Sigmoid colon (tissue), 7 donors: ENCODE results near the gene DCTN1. TPM values are rescaled to one million over a fixed set of nuclear protein-coding genes. Genes with fewer than 3 reads are reported as not detected.
A peak's percentile ranks its signal among the peaks of the same experiment; 100 is the strongest.

Source experiments
- DNase-seq: peaks from one replicate; pipeline ENCODE4 v3.0.0-alpha.2; 2019
- H3K27ac ChIP-seq, 4 donors: fragments of 200-600 bp; sonication (generic); one replicate each; pipeline ENCODE4 v1.5.1; 2016 to 2019; ENCODE audit warnings: mild to moderate bottlenecking in 1 of 4
- H3K27me3 ChIP-seq, 3 donors: fragments of 200-600 bp; sonication (generic); one replicate each; pipeline ENCODE4 v1.5.1; 2019; ENCODE audit warnings: mild to moderate bottlenecking in 1 of 3
- H3K36me3 ChIP-seq, 4 donors: fragments of 200-600 bp; sonication (generic); one replicate each; pipeline ENCODE4 v1.5.1; 2016 to 2019
- H3K4me1 ChIP-seq, 4 donors: fragments of 200-600 bp; sonication (generic); one replicate each; pipeline ENCODE4 v1.5.1; 2017 to 2019
- H3K4me3 ChIP-seq, 4 donors: fragments of 200-600 bp; sonication (generic); one replicate each; pipeline ENCODE4 v1.5.1; 2017 to 2019; ENCODE audit warnings: mild to moderate bottlenecking in 2 of 4, moderate library complexity in 1 of 4
- H3K9me3 ChIP-seq, 4 donors: fragments of 200-600 bp in 3 of 4; sonication (generic) in 3 of 4; one replicate each; pipeline versions ENCODE4 v1.5.1 to v1.6.1; 2013 to 2019
- CTCF ChIP-seq, 4 experiments: fragments of 450-650 bp in 3 of 4; fragments of 200-600 bp in 1 of 4; IDR thresholded peaks; one replicate each; pipeline ENCODE4 v1.5.1; 2016 to 2019; ENCODE audit warnings: antibody characterized with exemption in 4 of 4, mild to moderate bottlenecking in 3 of 4, moderate library complexity in 2 of 4
- EP300 ChIP-seq, 4 donors: sonication (generic); formaldehyde crosslinking; IDR thresholded peaks; one replicate each; pipeline ENCODE4 v1.6.1; 2017; ENCODE audit warnings: antibody characterized with exemption in 4 of 4
- POLR2A ChIP-seq, 2 donors: fragments of 450-650 bp; IDR thresholded peaks; one replicate each; pipeline ENCODE4 v1.6.1; 2016; ENCODE audit warnings: antibody characterized with exemption in 2 of 2, mild to moderate bottlenecking in 2 of 2, moderate library complexity in 2 of 2
- POLR2AphosphoS5 ChIP-seq, 4 donors: sonication (generic); formaldehyde crosslinking; IDR thresholded peaks; one replicate each; pipeline ENCODE4 v1.6.1; 2017; ENCODE audit warnings: antibody characterized with exemption in 4 of 4
- WGBS, 2 donors: extraction: QIAGEN DNeasy Blood & Tissue Kit; methylation state at CpG; one replicate each; pipeline ENCODE4 v1.1.7; 2013; 5-methylcytosine and 5-hydroxymethylcytosine counted together
- intact Hi-C: fragments of 100-400 bp; cut with DNase I; formaldehyde crosslinking; loops from one replicate; pipeline ENCODE4 v1.15.1; 2023
- polyA plus RNA-seq, 3 donors: library from polyadenylated mRNA; stranded (reverse); fragments of 200-250 nt; gene quantifications; one replicate each; pipeline ENCODE4 v1.2.3, GENCODE V29; 2013
- total RNA-seq, 4 donors: library from RNA; depleted of rRNA; stranded (reverse); fragments of >200 nt; gene quantifications; one replicate each; pipeline ENCODE4 v1.1.0, GENCODE V29; 2016
- donor health status: healthy with polysubstance abuse.
- donor health status: Bipolar disorder and iron deficiency.
- donor health status: healthy.

DCTN1 gene
- total and polyA plus RNA-seq, 7 donors: 67.3 to 137 (median 99.2) TPM

- Histone ChIP-seq H3K4me1 (peaks cover 0 to 66% (median 52%) of the 10 kb centered on the region in 4 donors), H3K27ac (no peak overlapping the region), H3K27me3 (no peaks in the 10 kb centered on the region), H3K4me3 (no peak overlapping the region), H3K36me3 (peaks cover 0 to 23% (median 16%) of the 10 kb centered on the region in 4 donors), H3K9me3 (no peaks in the 10 kb centered on the region)
- intact Hi-C loops: no loop called here
- TF ChIP-seq CTCF (IDR thresholded peaks at IDR 0.05): no peak
- 94 to 96% methylated on average over 10 of the region's 10 CpGs for WGBS, 2 donors
- no peak for DNase-seq
These were observed 2.1 kb downstream of the DCTN1 start for GRCh38 chr2:74378007-74378406.

GRCh38 chr2:74375838-74376237 is 4.3 kb downstream of the DCTN1 start:
- intact Hi-C loops: no loop called here
- no peak overlapping the region for H3K4me3 ChIP-seq
- WGBS, 2 donors: 78 to 96% methylated on average over 2 of the region's 2 CpGs
- no peak overlapping the region for H3K27ac ChIP-seq
- no peaks in the 10 kb centered on the region for H3K9me3 ChIP-seq
- no peaks in the 10 kb centered on the region for H3K27me3 ChIP-seq
- H3K36me3 ChIP-seq: peaks cover 5 to 31% (median 22%) of the 10 kb centered on the region in 4 donors
- no peak for DNase-seq
- TF ChIP-seq EP300 (IDR thresholded peaks at IDR 0.05): no peak
- no peak for TF ChIP-seq POLR2AphosphoS5 (IDR thresholded peaks at IDR 0.05)
- no peak for TF ChIP-seq POLR2A (IDR thresholded peaks at IDR 0.05)
- no peak for TF ChIP-seq CTCF (IDR thresholded peaks at IDR 0.05)
- H3K4me1 ChIP-seq: peaks cover 0 to 54% (median 46%) of the 10 kb centered on the region in 4 donors

- Histone ChIP-seq H3K27ac (peak overlapping the region; percentile 50 to 71 (median 60)), H3K27me3 (no peaks in the 10 kb centered on the region), H3K36me3 (peaks cover 16 to 43% (median 33%) of the 10 kb centered on the region in 4 donors), H3K9me3 (no peaks in the 10 kb centered on the region), H3K4me1 (peaks cover 0 to 42% (median 34%) of the 10 kb centered on the region in 4 donors), H3K4me3 (peak overlapping the region; percentile 9 to 45 (median 40))
- WGBS, 2 donors: 80 to 81% methylated on average over 19 of the region's 19 CpGs
- DNase-seq: peak; percentile 92
- intact Hi-C loops: no loop called here
- TF ChIP-seq POLR2AphosphoS5 (IDR thresholded peaks at IDR 0.05) (peak in 1 of 4 donors; percentile 47), EP300 (IDR thresholded peaks at IDR 0.05) (no peak)
These were observed 5.5 kb downstream of the DCTN1 start for GRCh38 chr2:74374509-74375205.

- peaks cover 0 to 35% (median 28%) of the 10 kb centered on the region in 4 donors for H3K4me1 ChIP-seq
- intact Hi-C loops: no loop called here
- peaks cover 22 to 49% (median 39%) of the 10 kb centered on the region in 4 donors for H3K36me3 ChIP-seq
- H3K27me3 ChIP-seq: no peaks in the 10 kb centered on the region
- no peak for TF ChIP-seq CTCF (IDR thresholded peaks at IDR 0.05)
- TF ChIP-seq EP300 (IDR thresholded peaks at IDR 0.05): no peak
- TF ChIP-seq POLR2AphosphoS5 (IDR thresholded peaks at IDR 0.05): no peak
- TF ChIP-seq POLR2A (IDR thresholded peaks at IDR 0.05): no peak
- peak overlapping the region; percentile 9 to 45 (median 40) for H3K4me3 ChIP-seq
- H3K9me3 ChIP-seq: no peaks in the 10 kb centered on the region
- no peak for DNase-seq
- H3K27ac ChIP-seq: peak overlapping the region; percentile 50 to 71 (median 60)
- 88 to 92% methylated on average over 8 of the region's 8 CpGs for WGBS, 2 donors
These were observed 6.1 kb downstream of the DCTN1 start for GRCh38 chr2:74373985-74374384.

- 26 to 68% methylated on average over 5 of the region's 5 CpGs for WGBS, 2 donors
- DNase-seq: no peak
These were observed 6.9 kb downstream of the DCTN1 start for GRCh38 chr2:74373221-74373676.

More at GRCh38 chr2:74373221-74373676, 6.9 kb downstream of the DCTN1 start:
- no peak for TF ChIP-seq POLR2AphosphoS5 (IDR thresholded peaks at IDR 0.05)
- TF ChIP-seq CTCF (IDR thresholded peaks at IDR 0.05): no peak
- TF ChIP-seq POLR2A (IDR thresholded peaks at IDR 0.05): no peak
- no peak for TF ChIP-seq EP300 (IDR thresholded peaks at IDR 0.05)
- peaks cover 29 to 57% (median 47%) of the 10 kb centered on the region in 4 donors for H3K36me3 ChIP-seq
- peak overlapping the region in 2 of 4 donors; percentile 58 to 71 for H3K27ac ChIP-seq
- H3K4me3 ChIP-seq: no peak overlapping the region
- H3K4me1 ChIP-seq: peaks cover 0 to 30% (median 23%) of the 10 kb centered on the region in 4 donors
- no peaks in the 10 kb centered on the region for H3K9me3 ChIP-seq
- H3K27me3 ChIP-seq: no peaks in the 10 kb centered on the region
- intact Hi-C loops: no loop called here
